Peyer's patch (tissue), 4 donors: ENCODE results near the gene NTPCR.

Source experiments
- CTCF ChIP-seq, 6 experiments: fragments of 450-650 bp in 4 of 6; fragments of 200-600 bp in 2 of 6; sonication (generic) in 1 of 6; IDR thresholded peaks; one replicate each; pipeline ENCODE4 v1.5.1; 2017 to 2019; ENCODE audit warnings: antibody characterized with exemption in 6 of 6, mild to moderate bottlenecking in 3 of 6, moderate library complexity in 1 of 6
- POLR2A ChIP-seq, 2 donors: fragments of 450-650 bp; IDR thresholded peaks; one replicate each; pipeline ENCODE4 v1.5.1; 2017; ENCODE audit warnings: antibody characterized with exemption in 2 of 2, mild to moderate bottlenecking in 2 of 2, moderate library complexity in 2 of 2

DNA sequence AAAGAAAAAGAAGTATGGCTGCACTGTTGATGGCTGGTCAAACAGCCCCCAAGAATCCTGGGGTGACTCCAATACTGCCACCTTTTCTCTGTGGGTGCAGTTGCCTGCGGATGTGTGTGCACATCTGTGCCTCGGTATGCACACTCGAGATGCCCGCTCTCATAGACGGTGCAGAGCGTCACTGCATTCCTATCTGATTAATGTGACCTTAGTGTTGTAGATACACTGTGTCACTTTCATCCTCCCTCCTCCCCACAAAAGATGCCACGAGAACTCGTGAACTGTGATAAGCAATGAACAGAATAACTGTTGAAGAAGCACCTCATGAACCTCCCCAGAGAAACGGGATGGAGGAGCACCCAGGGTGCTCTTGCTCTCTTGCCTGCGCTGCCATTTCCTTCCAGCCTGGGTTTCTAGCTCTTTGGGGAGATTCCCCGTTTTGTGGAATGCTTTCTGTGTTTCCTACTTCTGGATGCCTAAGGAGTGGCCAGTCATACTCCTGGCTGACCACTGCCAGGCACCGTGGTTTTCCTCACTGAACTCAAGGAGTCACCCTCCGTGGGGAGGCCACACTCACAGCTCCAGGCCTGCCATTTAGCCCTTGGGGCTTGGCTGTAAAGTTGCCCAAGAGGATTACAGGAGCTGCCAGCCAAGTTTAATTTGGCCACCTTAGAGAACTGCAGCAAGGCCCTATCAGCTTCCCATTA, 32.0 kb downstream of the NTPCR start:
- TF ChIP-seq CTCF (IDR thresholded peaks at IDR 0.05) (no peak), POLR2A (IDR thresholded peaks at IDR 0.05) (no peak)
